ENCODE measurements around the gene ZIC1. TPM values are rescaled to one million over a fixed set of nuclear protein-coding genes. Genes with fewer than 3 reads are reported as not detected.

The ZIC1 gene
- total RNA-seq, 2 donors from 2014 or later, result not detected

DNA sequence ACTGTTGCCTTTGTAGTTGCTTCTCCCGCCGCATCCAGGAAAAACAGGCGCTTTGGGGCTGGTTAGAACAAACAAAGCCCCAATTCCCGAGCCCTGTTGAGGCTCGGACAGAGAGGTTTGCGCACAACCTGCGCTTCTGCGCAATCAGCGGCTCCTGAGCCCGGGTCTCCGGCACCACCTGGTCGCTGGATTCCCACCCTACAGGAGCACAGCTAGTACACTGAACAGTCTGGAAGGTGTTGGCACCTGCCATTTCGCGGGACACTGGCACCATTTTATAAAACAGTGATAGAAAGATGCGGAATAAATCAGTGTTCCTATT lies 16.6 kb upstream of the ZIC1 start:
- no peak for TF ChIP-seq POLR2AphosphoS5 (IDR thresholded peaks at IDR 0.05)
- TF ChIP-seq, protein P1, sequence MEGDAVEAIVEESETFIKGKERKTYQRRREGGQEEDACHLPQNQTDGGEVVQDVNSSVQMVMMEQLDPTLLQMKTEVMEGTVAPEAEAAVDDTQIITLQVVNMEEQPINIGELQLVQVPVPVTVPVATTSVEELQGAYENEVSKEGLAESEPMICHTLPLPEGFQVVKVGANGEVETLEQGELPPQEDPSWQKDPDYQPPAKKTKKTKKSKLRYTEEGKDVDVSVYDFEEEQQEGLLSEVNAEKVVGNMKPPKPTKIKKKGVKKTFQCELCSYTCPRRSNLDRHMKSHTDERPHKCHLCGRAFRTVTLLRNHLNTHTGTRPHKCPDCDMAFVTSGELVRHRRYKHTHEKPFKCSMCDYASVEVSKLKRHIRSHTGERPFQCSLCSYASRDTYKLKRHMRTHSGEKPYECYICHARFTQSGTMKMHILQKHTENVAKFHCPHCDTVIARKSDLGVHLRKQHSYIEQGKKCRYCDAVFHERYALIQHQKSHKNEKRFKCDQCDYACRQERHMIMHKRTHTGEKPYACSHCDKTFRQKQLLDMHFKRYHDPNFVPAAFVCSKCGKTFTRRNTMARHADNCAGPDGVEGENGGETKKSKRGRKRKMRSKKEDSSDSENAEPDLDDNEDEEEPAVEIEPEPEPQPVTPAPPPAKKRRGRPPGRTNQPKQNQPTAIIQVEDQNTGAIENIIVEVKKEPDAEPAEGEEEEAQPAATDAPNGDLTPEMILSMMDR (IDR thresholded peaks at IDR 0.05), result no peak
- no peak for TF ChIP-seq POLR2A (IDR thresholded peaks at IDR 0.05)
- Histone ChIP-seq H3K27me3 (replicated peaks; ENCODE audit: insufficient read depth) (peaks cover 77% of the 10 kb centered on the region), H3K36me3 (no peaks in the 10 kb centered on the region), H3K9me3 (no peaks in the 10 kb centered on the region), H3K4me1 (replicated peaks) (no peaks in the 10 kb centered on the region), H3K27ac (no peak overlapping the region), H3K4me3 (no peak overlapping the region)
- intact Hi-C loops (cut with DNase I), result no loop called here
- DNase-seq (ENCODE audit: low spot score), result no peak
- 5% methylated on average over 15 of the region's 15 CpGs for WGBS

DNA sequence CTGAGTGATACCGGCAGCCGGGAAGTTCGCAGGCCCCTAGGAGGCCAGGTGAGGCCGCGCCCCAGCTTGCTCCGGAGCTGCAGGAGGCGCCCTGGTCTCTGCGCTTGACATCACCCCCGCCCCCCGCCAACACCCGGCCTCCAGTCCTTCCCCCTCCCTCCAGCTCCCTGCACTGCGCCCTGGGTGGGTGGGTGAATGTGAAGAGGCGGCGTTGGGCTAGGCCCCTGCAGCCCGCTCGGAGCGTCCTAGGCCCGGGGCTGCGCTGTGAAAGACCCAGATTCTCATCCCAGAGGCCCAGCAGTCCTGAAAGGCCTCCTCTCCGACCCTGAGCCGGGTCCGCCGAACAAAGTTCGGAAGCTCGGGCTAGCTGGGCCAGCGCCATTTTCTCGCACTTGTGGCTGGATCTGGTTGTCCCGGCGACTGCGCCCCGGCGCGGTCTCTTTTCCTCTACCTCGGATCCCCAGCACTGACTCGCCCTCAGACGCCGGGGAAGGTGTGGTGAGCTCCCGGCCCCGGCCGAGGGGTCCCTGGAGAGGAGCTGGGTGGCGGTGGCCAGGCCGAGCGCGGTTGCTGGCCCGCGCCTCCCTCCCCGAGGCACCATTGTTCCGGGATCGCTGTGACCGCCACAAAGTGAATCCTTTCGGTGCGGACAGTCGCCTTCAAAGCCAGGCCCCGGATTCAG lies 15.8 kb upstream of the ZIC1 start:
- peaks cover 71% of the 10 kb centered on the region for H3K27me3 ChIP-seq (replicated peaks; ENCODE audit: insufficient read depth)
- H3K36me3 ChIP-seq, result no peaks in the 10 kb centered on the region
- intact Hi-C loops (cut with DNase I), result no loop called here
- H3K4me1 ChIP-seq (replicated peaks), result no peaks in the 10 kb centered on the region
- no peak overlapping the region for H3K27ac ChIP-seq
- TF ChIP-seq, protein P1 (IDR thresholded peaks at IDR 0.05), result no peak
- TF ChIP-seq POLR2AphosphoS5 (IDR thresholded peaks at IDR 0.05) (no peak), POLR2A (IDR thresholded peaks at IDR 0.05) (no peak)
- peak overlapping the region in 1 of 2 donors; percentile 5 for H3K4me3 ChIP-seq
- no peaks in the 10 kb centered on the region for H3K9me3 ChIP-seq
- 5% methylated on average over 40 of the region's 54 CpGs for WGBS
- no peak for DNase-seq (ENCODE audit: low spot score)

DNA sequence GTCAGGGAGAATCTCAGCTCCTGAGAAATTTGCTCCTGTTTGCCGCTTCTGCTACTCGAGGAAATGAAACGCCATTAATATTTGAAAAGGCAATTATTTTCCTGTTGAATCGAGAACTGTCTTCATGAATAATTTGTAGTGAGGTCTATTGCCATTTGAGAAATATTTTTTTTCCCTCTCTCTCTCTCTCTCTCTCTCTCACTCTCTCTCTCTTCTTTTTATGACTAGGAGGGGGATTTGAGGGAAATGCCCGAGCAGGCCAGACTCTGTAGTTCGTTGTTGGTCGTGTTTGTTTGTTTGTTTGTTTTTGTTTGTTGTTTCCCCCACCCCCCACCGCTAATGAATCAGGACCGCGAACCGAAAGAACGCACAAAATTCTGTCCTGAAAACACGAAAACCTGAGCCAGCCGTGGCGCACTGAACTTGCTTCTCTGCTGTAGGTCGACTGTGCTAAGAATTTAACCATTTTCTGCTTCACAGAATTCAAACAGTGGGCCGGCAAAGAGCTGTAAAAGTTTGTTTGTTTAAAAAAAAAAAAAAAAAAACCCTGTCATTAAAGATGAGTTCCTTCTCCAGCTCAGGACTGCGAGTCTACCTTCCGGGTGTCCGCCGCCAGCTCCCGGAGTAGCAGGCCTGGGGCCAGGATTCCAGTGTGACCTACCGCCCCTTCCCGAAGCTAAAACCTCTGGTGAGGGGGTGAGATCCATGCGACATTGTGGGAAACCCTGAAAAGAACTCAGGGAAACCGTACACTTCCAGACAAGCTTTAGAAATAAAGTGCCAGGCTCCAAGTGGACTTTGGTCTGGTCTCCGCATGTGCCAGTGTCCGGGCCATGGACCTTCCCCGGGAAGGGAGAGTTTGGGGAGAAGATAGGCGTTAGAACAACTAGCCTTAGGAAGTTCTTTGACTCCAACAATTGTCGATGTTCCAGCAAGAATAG lies 15.0 kb upstream of the ZIC1 start:
- H3K27ac ChIP-seq, result no peak overlapping the region
- no peaks in the 10 kb centered on the region for H3K36me3 ChIP-seq
- TF ChIP-seq, protein P1 (IDR thresholded peaks at IDR 0.05), result no peak
- TF ChIP-seq POLR2AphosphoS5 (IDR thresholded peaks at IDR 0.05), result no peak
- TF ChIP-seq POLR2A (IDR thresholded peaks at IDR 0.05), result no peak
- WGBS, result 7% methylated on average over 31 of the region's 31 CpGs
- H3K27me3 ChIP-seq (replicated peaks; ENCODE audit: insufficient read depth), result peaks cover 73% of the 10 kb centered on the region
- no peaks in the 10 kb centered on the region for H3K4me1 ChIP-seq (replicated peaks)
- no peaks in the 10 kb centered on the region for H3K9me3 ChIP-seq
- no peak overlapping the region for H3K4me3 ChIP-seq
- no peak for DNase-seq (ENCODE audit: low spot score)
- intact Hi-C loops (cut with DNase I), result no loop called here

DNA sequence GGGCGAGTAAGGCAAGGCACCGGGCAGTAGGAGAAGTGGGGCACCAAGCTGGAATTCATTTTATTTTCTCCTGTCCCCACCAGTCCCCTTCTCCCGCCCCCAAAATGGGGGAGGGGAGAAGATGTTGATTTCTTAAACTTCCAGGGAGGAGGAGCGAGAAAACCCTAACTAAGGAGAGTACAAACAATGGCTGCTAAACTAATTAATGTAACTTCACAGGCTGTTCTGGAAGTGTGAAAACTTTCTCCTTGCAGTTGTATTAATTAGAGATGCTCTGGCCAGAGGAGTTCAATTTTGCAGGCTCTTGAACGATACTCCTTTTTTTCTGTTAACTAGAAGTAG lies 14.3 kb upstream of the ZIC1 start:
- no peak for DNase-seq (ENCODE audit: low spot score)
- WGBS, result 11% methylated on average over 5 of the region's 5 CpGs
- TF ChIP-seq POLR2A (IDR thresholded peaks at IDR 0.05), result no peak
- TF ChIP-seq, protein P1 (IDR thresholded peaks at IDR 0.05), result no peak
- no peak for TF ChIP-seq POLR2AphosphoS5 (IDR thresholded peaks at IDR 0.05)
- no peaks in the 10 kb centered on the region for H3K36me3 ChIP-seq
- intact Hi-C loops (cut with DNase I), result no loop called here
- no peaks in the 10 kb centered on the region for H3K4me1 ChIP-seq (replicated peaks)
- no peak overlapping the region for H3K4me3 ChIP-seq
- H3K9me3 ChIP-seq, result no peaks in the 10 kb centered on the region
- no peak overlapping the region for H3K27ac ChIP-seq
- peaks cover 70% of the 10 kb centered on the region for H3K27me3 ChIP-seq (replicated peaks; ENCODE audit: insufficient read depth)
